Measurements from ENCODE around the gene ZNF205. TPM values are rescaled to one million over a fixed set of nuclear protein-coding genes. Genes with fewer than 3 reads are reported as not detected.
A peak's percentile ranks its signal among the peaks of the same experiment; 100 is the strongest.

ZNF205 gene
- total RNA-seq, 2 donors from 2014 or later, result not detected

DNA sequence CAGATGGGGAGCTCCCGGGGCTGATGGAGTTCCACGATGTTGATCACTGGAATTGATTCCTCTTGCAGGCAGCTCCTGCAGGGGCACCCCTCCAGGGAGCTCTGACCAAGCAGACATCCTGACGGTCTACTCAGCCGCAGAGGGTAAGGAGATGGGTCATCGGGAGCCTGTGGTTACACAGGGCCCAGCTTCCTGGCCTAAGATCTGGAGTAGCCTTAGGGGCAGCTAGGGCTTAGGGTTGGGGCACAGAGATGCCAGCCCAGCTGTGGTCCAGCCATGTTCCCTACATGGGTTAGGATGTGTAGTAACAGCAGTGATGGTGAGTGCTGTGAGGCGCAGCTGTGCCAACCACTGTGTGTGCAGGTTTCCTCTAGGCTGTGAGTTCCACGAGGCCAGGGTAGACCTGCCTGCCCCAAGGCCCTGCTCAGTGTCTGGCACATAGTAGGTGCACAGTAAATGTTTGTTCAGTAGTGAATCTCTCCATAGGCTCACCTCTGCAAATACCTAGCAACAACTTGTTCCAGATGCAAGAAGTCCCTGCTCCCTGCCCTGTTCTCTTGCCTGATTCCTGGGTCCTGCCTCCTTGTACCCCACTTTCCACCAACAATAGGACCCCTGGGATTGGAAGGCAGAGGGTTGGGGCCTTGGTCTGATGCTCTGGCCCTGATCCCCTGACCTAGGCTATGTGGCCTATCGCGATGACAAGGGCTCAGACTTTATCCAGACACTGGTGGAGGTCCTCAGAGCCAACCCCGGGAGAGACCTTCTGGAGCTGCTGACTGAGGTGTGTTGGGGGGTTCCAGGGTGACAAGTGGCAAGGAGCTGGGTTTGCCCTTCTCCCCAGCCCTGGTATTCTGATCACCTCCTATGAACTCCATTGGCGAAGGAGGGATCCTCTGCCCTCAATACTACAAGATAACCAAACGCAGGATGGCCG is 36.1 kb downstream of the ZNF205 start:
- DNase-seq (ENCODE audit: low spot score), result no peak

DNA sequence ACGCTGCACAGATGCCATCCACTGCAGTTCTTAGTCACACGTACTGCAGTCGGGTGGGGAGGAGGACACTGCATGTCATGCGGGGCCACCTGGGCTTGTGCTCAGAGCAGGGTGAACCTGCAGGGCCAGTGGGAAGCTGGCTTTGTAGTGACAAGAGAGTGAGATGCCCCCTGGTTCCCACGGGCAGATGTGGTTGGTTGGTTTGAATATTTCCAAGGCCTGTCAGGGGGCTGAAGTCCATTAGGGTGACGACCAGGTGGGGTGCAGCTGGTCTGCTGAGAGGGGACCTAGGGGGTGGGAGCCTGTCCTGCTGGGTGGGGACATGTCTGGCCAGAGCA is 36.8 kb downstream of the ZNF205 start:
- no peak for ATAC-seq
- DNase-seq (ENCODE audit: low spot score), result no peak
- Mint-ChIP-seq H3K4me1 (ENCODE audit: low read depth in 2 of 2) (peaks cover 25 to 26% of the 10 kb centered on the region in 2 donors), H3K9me3 (no peaks in the 10 kb centered on the region), H3K36me3 (no peaks in the 10 kb centered on the region), H3K27ac (peak overlapping the region in 1 of 2 donors; percentile 93), H3K4me3 (peak overlapping the region; percentile 88), H3K27me3 (no peaks in the 10 kb centered on the region)

More for the DNA sequence above, 36.1 kb downstream of the ZNF205 start:
- Mint-ChIP-seq H3K4me3 (peak overlapping the region; percentile 88), H3K4me1 (ENCODE audit: low read depth in 2 of 2) (peaks cover 25% of the 10 kb centered on the region in 2 donors), H3K27ac (peak overlapping the region in 1 of 2 donors; percentile 93), H3K27me3 (no peaks in the 10 kb centered on the region), H3K9me3 (no peaks in the 10 kb centered on the region), H3K36me3 (no peaks in the 10 kb centered on the region)
- ATAC-seq, result no peak

DNA sequence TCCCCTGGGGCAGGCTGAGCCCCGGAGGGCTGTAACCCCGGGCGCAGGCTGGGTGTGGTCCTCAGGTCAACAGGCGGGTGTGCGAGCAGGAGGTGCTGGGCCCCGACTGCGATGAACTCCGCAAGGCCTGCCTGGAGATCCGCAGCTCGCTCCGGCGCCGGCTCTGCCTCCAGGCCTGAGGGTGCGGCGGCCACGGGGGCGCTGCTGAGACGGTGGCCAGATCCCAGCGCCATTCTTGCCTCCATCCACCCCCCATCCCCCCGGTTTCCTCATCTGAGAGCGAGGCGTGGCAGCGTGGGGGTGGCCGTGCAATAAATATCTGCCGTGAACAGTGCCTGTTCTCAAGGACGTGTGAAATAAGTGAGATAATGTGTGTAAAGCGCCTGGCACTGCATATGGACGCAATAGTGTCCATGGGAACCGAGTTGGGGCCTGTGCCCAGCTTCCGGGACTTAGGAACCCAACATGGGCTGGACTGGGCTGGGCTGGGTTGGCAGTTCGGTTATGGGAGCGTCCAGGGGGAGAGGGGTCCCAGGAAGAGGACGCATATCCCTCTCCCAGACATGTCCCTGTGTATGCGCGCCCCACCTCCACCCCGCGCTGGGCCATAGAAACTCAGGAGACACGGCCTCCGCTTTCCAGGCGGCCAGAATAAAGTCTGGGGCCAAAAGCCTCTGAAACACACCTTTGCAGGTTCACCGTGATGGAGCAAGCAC is 37.4 kb downstream of the ZNF205 start:
- ATAC-seq (peak; percentile 25 to 46), DNase-seq (ENCODE audit: low spot score) (no peak)
- peaks cover 25 to 28% of the 10 kb centered on the region in 2 donors for H3K4me1 Mint-ChIP-seq (ENCODE audit: low read depth in 2 of 2)
- no peaks in the 10 kb centered on the region for H3K9me3 Mint-ChIP-seq
- H3K4me3 Mint-ChIP-seq, result peak overlapping the region; percentile 88
- H3K27me3 Mint-ChIP-seq, result no peaks in the 10 kb centered on the region
- no peaks in the 10 kb centered on the region for H3K36me3 Mint-ChIP-seq
- H3K27ac Mint-ChIP-seq, result peak overlapping the region; percentile 85 to 93

DNA sequence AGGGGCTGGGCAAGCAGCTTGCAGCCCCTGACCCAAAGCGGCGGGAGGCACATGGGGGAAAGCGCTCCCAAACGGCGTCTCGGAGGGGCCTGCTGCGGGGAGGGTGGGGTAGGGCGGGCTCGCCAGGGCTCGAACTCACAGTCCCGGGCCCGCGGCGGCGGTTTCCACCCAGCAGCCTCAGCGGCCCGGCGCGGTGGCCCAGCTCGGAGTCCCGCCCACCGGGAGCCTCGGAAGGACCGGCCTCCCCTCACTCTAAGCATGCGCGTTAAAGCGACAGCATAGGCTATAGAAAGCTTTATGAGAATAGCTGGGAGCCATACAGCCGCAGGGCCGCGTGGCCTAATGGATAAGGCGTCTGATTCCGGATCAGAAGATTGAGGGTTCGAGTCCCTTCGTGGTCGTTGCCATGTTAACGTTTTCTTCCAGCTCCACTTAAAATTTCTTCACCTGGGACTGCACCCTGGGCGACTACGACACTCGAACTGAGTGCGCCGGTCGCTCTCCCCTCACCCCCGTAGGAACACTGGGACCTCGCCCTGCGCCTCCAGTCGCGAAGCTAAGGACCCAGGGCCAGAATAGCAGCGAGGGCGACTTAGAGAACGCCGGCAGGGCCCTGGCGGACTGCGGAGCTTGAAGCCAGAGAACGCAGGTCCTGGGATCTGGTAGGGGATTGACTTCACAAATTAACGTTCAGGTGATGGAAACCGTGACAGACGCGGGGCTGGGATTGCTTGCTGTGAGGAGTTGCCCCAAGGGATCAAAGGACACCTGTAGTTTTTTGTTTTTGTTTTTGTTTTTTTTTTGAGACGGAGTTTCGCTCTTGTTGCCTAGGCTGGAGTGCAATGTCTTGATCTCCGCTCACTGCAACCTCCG is 38.2 kb downstream of the ZNF205 start:
- Mint-ChIP-seq H3K4me3 (peak overlapping the region; percentile 88), H3K27me3 (no peaks in the 10 kb centered on the region), H3K36me3 (no peaks in the 10 kb centered on the region), H3K4me1 (ENCODE audit: low read depth in 2 of 2) (peaks cover 25 to 32% of the 10 kb centered on the region in 2 donors), H3K9me3 (no peaks in the 10 kb centered on the region), H3K27ac (peak overlapping the region; percentile 85 to 93)
- DNase-seq (ENCODE audit: low spot score) (peak; percentile 96), ATAC-seq (peak; percentile 88 to 92)

DNA sequence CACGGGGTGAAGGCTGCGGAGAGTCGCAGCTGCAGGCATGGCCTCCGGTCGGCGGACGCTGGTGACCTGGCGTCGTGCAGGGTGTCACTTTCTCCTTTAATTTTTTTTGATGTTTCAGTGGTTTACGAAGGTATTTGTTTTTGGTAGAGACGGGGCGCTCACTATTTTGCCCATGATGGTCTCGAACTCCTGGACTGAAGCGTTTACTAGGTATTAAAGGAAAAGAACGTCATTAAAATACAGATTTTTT is 39.6 kb downstream of the ZNF205 start:
- DNase-seq (ENCODE audit: low spot score) (no peak), ATAC-seq (no peak)
- Mint-ChIP-seq H3K4me3 (peak overlapping the region; percentile 81), H3K4me1 (ENCODE audit: low read depth in 2 of 2) (peaks cover 26 to 32% of the 10 kb centered on the region in 2 donors), H3K27ac (peak overlapping the region; percentile 85 to 93), H3K27me3 (no peaks in the 10 kb centered on the region), H3K36me3 (no peaks in the 10 kb centered on the region), H3K9me3 (no peaks in the 10 kb centered on the region)

DNA sequence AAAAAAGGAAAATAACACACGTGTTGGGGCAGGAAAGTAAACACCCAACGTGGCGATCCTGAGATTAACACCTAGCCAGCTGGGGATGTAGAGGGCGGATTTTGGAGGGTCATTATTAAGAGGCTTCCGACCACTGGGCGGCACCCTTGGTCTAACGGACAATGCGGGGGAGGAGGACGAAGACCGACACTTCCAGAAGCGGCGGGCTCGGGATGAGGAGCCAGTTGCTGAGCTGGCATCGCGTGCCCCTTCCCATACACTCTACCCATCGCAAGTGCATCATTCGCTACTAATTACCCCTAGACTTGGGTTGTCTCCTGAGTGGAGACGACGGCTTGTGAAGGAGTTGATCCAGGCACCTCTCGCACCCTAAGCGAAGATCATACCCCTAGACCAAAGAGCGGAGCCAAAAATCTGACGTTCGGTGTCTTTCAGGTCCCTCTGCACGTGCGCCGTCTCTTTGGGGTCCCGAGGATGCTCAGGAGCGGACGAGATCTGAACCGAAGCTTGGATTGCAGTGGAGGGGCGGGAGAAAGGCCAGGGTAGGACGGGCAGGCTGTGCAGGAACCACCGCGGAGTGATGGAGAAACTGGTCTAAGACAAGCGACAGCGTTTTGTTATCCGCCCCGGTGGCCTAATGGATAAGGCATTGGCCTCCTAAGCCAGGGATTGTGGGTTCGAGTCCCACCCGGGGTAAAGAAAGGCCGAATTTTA is 40.0 kb downstream of the ZNF205 start:
- peak overlapping the region; percentile 85 to 93 for H3K27ac Mint-ChIP-seq
- DNase-seq (ENCODE audit: low spot score) (peak; percentile 88), ATAC-seq (peak; percentile 22 to 54)
- peaks cover 31 to 37% of the 10 kb centered on the region in 2 donors for H3K4me1 Mint-ChIP-seq (ENCODE audit: low read depth in 2 of 2)
- no peaks in the 10 kb centered on the region for H3K36me3 Mint-ChIP-seq
- H3K9me3 Mint-ChIP-seq, result no peaks in the 10 kb centered on the region
- H3K4me3 Mint-ChIP-seq, result peak overlapping the region; percentile 81
- no peaks in the 10 kb centered on the region for H3K27me3 Mint-ChIP-seq

DNA sequence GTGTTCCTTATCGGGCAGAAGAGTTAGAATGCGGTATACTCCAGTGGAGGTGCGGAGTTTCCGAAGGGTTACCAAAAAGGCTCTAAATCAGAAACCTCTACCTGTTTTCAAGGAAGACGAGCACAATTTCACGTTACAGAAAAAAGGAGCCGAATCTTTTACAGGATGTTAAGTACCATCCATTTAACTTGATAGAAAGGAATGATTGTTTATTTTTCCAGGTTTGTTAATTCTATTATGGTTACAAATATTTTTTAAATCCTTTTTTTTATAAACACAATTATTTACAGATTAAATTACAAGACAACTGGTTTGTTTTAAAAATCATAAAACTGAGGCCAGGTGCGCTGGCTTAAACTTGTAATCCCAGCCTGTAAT is 40.6 kb downstream of the ZNF205 start:
- H3K27me3 Mint-ChIP-seq, result no peaks in the 10 kb centered on the region
- no peak for DNase-seq (ENCODE audit: low spot score)
- peaks cover 36 to 42% of the 10 kb centered on the region in 2 donors for H3K4me1 Mint-ChIP-seq (ENCODE audit: low read depth in 2 of 2)
- ATAC-seq, result no peak
- H3K27ac Mint-ChIP-seq, result peak overlapping the region; percentile 85 to 93
- H3K9me3 Mint-ChIP-seq, result no peaks in the 10 kb centered on the region
- peak overlapping the region; percentile 81 for H3K4me3 Mint-ChIP-seq
- H3K36me3 Mint-ChIP-seq, result no peaks in the 10 kb centered on the region

DNA sequence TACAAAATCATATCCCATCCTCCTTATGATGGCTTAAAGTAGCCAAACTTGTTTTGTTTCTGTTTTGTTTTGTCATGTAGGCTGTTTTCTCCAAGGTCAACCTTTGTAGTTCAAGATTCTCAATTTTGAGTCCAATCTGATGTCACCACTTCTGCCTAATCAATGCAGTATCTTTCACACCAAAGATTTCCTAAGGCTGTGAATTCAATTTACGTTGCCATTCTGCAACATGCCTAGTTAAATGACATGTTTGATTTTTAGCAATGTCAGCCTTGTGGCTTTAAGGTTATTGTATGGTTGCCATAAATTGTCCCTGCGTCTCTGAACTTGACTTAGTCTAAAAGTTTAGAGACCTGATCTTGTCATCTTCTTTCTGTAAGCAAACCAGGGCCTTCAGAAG is 42.8 kb downstream of the ZNF205 start:
- Mint-ChIP-seq H3K27me3 (no peaks in the 10 kb centered on the region), H3K36me3 (no peaks in the 10 kb centered on the region), H3K9me3 (no peaks in the 10 kb centered on the region), H3K4me1 (ENCODE audit: low read depth in 2 of 2) (peaks cover 45 to 48% of the 10 kb centered on the region in 2 donors), H3K4me3 (no peak overlapping the region), H3K27ac (no peak overlapping the region)
- DNase-seq (ENCODE audit: low spot score), result no peak
- no peak for ATAC-seq

DNA sequence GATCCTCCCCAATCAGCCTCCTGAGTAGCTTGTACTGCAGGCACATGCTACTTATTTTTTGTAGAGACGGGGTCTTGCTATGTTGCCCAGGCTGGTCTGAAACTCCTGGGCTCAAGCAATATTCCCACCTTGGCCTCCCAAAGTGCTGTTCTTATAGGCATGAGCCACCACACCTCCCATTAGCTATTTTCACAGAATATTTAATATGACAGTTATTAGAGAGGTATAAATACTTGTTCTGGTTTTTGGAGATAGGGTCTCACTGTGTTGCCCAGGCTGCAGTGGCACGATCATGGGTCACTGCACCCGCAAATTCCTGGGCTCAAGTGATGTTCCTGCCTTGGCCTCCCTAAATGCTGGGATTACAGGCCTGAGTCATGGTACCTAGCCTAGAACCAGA is 43.6 kb downstream of the ZNF205 start:
- peaks cover 39 to 42% of the 10 kb centered on the region in 2 donors for H3K4me1 Mint-ChIP-seq (ENCODE audit: low read depth in 2 of 2)
- no peaks in the 10 kb centered on the region for H3K36me3 Mint-ChIP-seq
- H3K4me3 Mint-ChIP-seq, result no peak overlapping the region
- H3K27me3 Mint-ChIP-seq, result no peaks in the 10 kb centered on the region
- H3K9me3 Mint-ChIP-seq, result no peaks in the 10 kb centered on the region
- H3K27ac Mint-ChIP-seq, result no peak overlapping the region
- ATAC-seq (no peak), DNase-seq (ENCODE audit: low spot score) (no peak)

DNA sequence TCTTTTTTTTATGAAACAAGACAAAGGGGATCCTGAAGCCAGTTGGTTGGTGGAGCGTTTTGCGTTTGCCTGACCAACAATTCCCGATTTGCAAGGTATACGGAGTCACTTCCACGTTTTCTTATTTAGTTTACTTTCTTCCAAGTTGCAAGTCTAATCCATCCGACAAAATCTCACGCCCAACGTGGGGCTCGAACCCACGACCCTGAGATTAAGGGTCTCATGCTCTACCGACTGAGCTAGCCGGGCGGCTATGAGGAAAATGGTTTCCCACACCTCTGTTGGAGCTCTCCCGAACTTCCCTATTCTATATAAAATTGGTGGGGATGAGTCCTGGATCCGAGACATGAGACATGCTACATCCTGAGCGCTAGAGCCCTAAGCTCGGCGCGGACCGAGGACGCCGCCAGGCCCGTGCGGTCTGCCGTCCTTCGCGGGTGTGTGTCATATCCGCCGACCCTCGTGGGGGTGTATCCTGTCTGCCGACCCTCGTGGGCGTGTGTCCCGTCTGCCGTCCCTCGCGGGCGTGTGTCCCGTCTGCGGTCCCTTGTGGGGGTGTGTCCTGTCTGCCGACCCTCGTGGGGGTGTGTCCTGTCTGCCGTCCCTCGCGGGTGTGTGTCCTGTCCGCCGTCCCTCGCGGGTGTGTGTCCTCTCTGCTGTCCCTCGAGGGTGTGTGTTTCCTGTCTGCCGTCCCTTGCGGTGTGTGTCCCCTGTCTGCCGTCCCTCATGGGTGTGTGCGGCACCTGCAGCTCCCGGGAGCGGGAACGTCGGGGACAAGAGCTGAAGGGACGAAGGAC is 45.0 kb downstream of the ZNF205 start:
- DNase-seq (ENCODE audit: low spot score) (peak; percentile 79), ATAC-seq (peak; percentile 61 to 62)
- H3K4me1 Mint-ChIP-seq (ENCODE audit: low read depth in 2 of 2), result peaks cover 30 to 35% of the 10 kb centered on the region in 2 donors

DNA sequence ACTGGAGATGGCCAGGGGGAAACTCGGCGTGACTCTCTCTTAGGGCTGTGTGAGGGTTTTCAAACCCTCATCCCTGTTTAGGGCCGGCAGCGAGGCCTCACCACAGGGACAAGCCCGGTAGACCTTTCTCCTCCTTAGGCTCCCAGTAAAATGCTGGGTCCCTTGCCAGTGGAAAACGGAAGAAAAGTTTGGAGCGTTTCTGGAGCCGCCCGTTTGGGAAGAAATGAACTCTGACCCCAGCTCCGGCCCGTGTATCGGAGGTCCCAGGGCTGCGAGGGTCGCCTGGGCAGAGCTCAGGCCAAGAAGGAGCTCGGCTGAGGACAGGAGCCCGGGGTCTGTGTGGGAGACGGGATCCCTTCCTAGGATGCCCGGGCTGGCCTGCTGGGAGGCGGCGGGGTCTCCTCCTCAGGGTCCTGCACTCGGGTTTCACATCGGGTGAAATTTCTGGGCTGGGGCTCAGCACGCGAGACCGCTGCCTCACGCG is 45.7 kb downstream of the ZNF205 start:
- no peaks in the 10 kb centered on the region for H3K27me3 Mint-ChIP-seq
- no peaks in the 10 kb centered on the region for H3K36me3 Mint-ChIP-seq
- DNase-seq (ENCODE audit: low spot score) (no peak), ATAC-seq (peak; percentile 4)
- peaks cover 24 to 30% of the 10 kb centered on the region in 2 donors for H3K4me1 Mint-ChIP-seq (ENCODE audit: low read depth in 2 of 2)
- H3K27ac Mint-ChIP-seq, result peak overlapping the region; percentile 85 to 94
- peak overlapping the region; percentile 90 for H3K4me3 Mint-ChIP-seq
- no peaks in the 10 kb centered on the region for H3K9me3 Mint-ChIP-seq

More for the DNA sequence above, 45.0 kb downstream of the ZNF205 start:
- no peaks in the 10 kb centered on the region for H3K9me3 Mint-ChIP-seq
- H3K27ac Mint-ChIP-seq, result peak overlapping the region; percentile 85 to 94
- H3K36me3 Mint-ChIP-seq, result no peaks in the 10 kb centered on the region
- H3K27me3 Mint-ChIP-seq, result no peaks in the 10 kb centered on the region
- peak overlapping the region; percentile 90 for H3K4me3 Mint-ChIP-seq

DNA sequence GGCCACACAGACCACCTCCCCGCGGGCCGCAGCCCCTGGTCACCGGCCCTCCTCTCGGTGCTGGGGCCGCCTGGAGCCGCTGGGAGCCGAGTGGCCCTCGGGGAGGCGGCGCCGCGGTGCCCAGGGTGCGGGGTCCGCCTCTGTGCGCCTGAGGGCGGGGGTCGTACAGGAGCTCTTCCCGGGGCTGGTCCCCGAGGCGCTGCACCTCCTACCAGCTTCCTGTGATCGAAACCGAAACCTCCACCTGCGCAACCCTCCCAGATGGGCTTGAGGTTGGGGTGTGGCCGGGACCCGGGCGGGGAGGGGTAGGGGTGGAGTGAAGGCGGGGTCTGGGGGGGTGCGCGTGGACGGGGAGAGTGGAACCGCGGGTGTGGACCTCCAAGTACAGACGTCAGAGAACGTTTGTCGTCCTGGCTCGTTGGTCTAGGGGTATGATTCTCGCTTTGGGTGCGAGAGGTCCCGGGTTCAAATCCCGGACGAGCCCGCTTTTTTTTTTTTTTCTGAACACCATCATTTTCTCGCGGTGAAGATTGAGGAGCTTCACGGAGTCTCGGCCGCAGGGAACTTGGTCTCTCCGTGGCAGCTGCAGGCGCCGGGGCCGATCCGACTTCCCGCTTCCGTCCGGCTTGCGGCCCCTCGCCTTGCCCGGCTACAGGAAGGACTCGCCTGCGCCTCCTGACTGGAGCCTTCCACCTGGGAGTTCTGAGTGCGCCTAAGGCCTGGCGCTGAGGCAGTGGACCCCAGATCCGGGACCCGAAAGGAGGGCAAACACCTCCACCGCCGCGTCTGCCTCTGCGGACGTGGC is 46.3 kb downstream of the ZNF205 start:
- Mint-ChIP-seq H3K27ac (peak overlapping the region; percentile 94 to 97), H3K4me3 (peak overlapping the region; percentile 97), H3K9me3 (no peaks in the 10 kb centered on the region), H3K36me3 (no peaks in the 10 kb centered on the region), H3K27me3 (no peaks in the 10 kb centered on the region), H3K4me1 (ENCODE audit: low read depth in 2 of 2) (peaks cover 24 to 33% of the 10 kb centered on the region in 2 donors)
- DNase-seq (ENCODE audit: low spot score) (peak; percentile 84), ATAC-seq (peak; percentile 85 to 89)
